GM23248 (cell line): ENCODE results near the gene FHDC1. TPM values are rescaled to one million over a fixed set of nuclear protein-coding genes. Genes with fewer than 3 reads are reported as not detected.

Experiments
- DNase-seq: peaks from one replicate; pipeline ENCODE4 v3.0.0-alpha.2; 2015
- H2AFZ ChIP-seq: fragments of 200-600 bp; sonication (generic); 2 replicates; pipeline ENCODE4 v1.6.1; 2016; ENCODE audit warnings: antibody characterized with exemption
- H3F3A ChIP-seq: fragments of 200-600 bp; sonication (generic); 2 replicates; pipeline ENCODE4 v1.6.1; 2016; ENCODE audit warnings: mild to moderate bottlenecking, antibody characterized with exemption, mixed run types; ENCODE audit not compliant: insufficient read depth
- H3K27ac ChIP-seq: fragments of 200-600 bp; sonication (generic); 2 replicates; pipeline ENCODE4 v1.5.1; 2016; ENCODE audit warnings: mild to moderate bottlenecking
- H3K27me3 ChIP-seq: fragments of 200-600 bp; sonication (generic); replicated peaks from 2 replicates; pipeline ENCODE4 v1.6.1; 2016; ENCODE audit warnings: mild to moderate bottlenecking; ENCODE audit not compliant: insufficient read depth
- H3K36me3 ChIP-seq: fragments of 200-600 bp; sonication (generic); 2 replicates; pipeline ENCODE4 v1.6.1; 2016; ENCODE audit warnings: low read depth, mild to moderate bottlenecking
- H3K4me1 ChIP-seq: fragments of 200-600 bp; sonication (generic); 2 replicates; pipeline ENCODE4 v1.6.1; 2016; ENCODE audit warnings: mild to moderate bottlenecking; ENCODE audit not compliant: insufficient read depth
- H3K4me2 ChIP-seq: fragments of 200-600 bp; sonication (generic); one replicate; pipeline ENCODE4 v1.6.1; 2016; ENCODE audit warnings: mild to moderate bottlenecking; ENCODE audit not compliant: unreplicated experiment
- H3K4me3 ChIP-seq: fragments of 200-600 bp; sonication (generic); 2 replicates; pipeline ENCODE4 v1.5.1; 2016; ENCODE audit warnings: mild to moderate bottlenecking
- H3K79me2 ChIP-seq: fragments of 200-600 bp; sonication (generic); 2 replicates; pipeline ENCODE4 v1.6.1; 2016; ENCODE audit warnings: mild to moderate bottlenecking; ENCODE audit not compliant: insufficient read depth
- H3K9ac ChIP-seq: fragments of 200-600 bp; sonication (generic); 2 replicates; pipeline ENCODE4 v1.6.1; 2016; ENCODE audit warnings: mild to moderate bottlenecking
- H3K9me2 ChIP-seq: fragments of 200-600 bp; sonication (generic); 2 replicates; pipeline ENCODE4 v1.6.1; 2016; ENCODE audit warnings: mixed run types, mild to moderate bottlenecking, moderate library complexity; ENCODE audit not compliant: insufficient read depth
- H3K9me3 ChIP-seq: fragments of 200-600 bp; sonication (generic); one replicate; pipeline ENCODE4 v1.6.1; 2017; ENCODE audit warnings: low read depth
- H4K20me1 ChIP-seq: fragments of 200-600 bp; sonication (generic); 2 replicates; pipeline ENCODE4 v1.6.0; 2016; ENCODE audit not compliant: insufficient read depth
- EZH2 ChIP-seq: fragments of 200-600 bp; sonication (generic); IDR thresholded peaks from 2 replicates; pipeline ENCODE4 v1.6.1; 2018; ENCODE audit warnings: antibody characterized with exemption, mild to moderate bottlenecking; ENCODE audit not compliant: insufficient read depth, poor library complexity, severe bottlenecking
- EZH2phosphoT487 ChIP-seq: fragments of 200-600 bp; sonication (generic); IDR thresholded peaks from 2 replicates; pipeline ENCODE4 v1.6.1; 2018; ENCODE audit warnings: antibody characterized with exemption, moderate library complexity, mild to moderate bottlenecking, low read depth; ENCODE audit not compliant: insufficient read depth
- WGBS, 2 experiments: methylation state at CpG; one replicate each; pipeline ENCODE4 v1.1.6; 2015 to 2017; ENCODE audit warnings: low lambda C conversion rate in 2 of 2, low coverage in 1 of 2; ENCODE audit errors: missing lambda C conversion rate in 2 of 2; 5-methylcytosine and 5-hydroxymethylcytosine counted together
- in situ Hi-C: fragments of 300-500 bp; cut with MboI; formaldehyde crosslinking; loops from 2 replicates; pipeline ENCODE4 v1.15.0; 2020
- polyA plus RNA-seq: library from polyadenylated mRNA; unstranded; fragments of >200 nt; fragmentation: Nextera tagmentation; extraction: Ambion mirVana; gene quantifications from 2 replicates; pipeline ENCODE4 v1.2.1, GENCODE V29; 2016
- total RNA-seq: library from RNA; depleted of rRNA; stranded (reverse); fragments of >200 nt; shearing (Covaris generic); gene quantifications from 2 replicates; pipeline ENCODE4 v1.2.3, GENCODE V29; 2014

FHDC1 gene
- total and polyA plus RNA-seq, 2 experiments from 2014 or later: 0.22 to 0.51 TPM

GRCh38 chr4:152927737-152928136 lies 8.4 kb upstream of the FHDC1 start:
- H3K4me3 ChIP-seq: no peak overlapping the region
- in situ Hi-C loops: no loop called here
- no peaks in the 10 kb centered on the region for H3K36me3 ChIP-seq
- no peaks in the 10 kb centered on the region for H3F3A ChIP-seq
- no peaks in the 10 kb centered on the region for H3K4me1 ChIP-seq
- TF ChIP-seq EZH2phosphoT487: no peak
- TF ChIP-seq EZH2: no peak
- H3K27me3 ChIP-seq: no peaks in the 10 kb centered on the region
- no peak overlapping the region for H3K4me2 ChIP-seq
- H2AFZ ChIP-seq: no peak overlapping the region
- WGBS, 2 experiments: 93 to 95% methylated on average over 3 of the region's 3 CpGs
- H3K9ac ChIP-seq: no peak overlapping the region
- no peaks in the 10 kb centered on the region for H3K9me2 ChIP-seq
- no peak for DNase-seq
- no peaks in the 10 kb centered on the region for H3K79me2 ChIP-seq
- no peaks in the 10 kb centered on the region for H4K20me1 ChIP-seq
- no peaks in the 10 kb centered on the region for H3K9me3 ChIP-seq
- H3K27ac ChIP-seq: no peak overlapping the region

DNA sequence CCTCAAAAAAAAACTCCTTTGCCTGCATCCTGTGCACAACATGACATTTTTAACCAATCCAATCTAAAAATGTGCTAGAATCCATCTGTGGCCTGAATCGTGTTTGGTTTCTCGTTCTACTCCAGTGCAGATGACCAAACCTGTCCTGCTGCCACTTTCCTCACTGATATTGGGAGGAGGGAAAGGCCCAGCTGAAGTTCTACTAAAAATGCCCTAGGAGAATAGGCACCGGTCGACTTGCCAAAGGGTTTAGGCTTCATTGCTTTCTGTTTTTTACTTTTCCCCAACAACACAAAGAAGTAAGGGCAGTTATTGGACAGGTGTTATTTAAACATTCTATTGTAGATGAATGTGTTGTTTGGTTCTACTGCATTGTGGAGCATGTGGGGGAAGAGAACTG lies 7.8 kb upstream of the FHDC1 start:
- Histone ChIP-seq H3F3A (no peaks in the 10 kb centered on the region), H3K4me3 (no peak overlapping the region), H3K79me2 (no peaks in the 10 kb centered on the region), H3K27ac (no peak overlapping the region), H3K27me3 (no peaks in the 10 kb centered on the region), H3K9me3 (no peaks in the 10 kb centered on the region), H2AFZ (no peak overlapping the region), H3K4me1 (no peaks in the 10 kb centered on the region), H3K9ac (no peak overlapping the region), H3K9me2 (no peaks in the 10 kb centered on the region), H3K4me2 (no peak overlapping the region), H4K20me1 (no peaks in the 10 kb centered on the region), H3K36me3 (no peaks in the 10 kb centered on the region)
- no peak for TF ChIP-seq EZH2phosphoT487
- TF ChIP-seq EZH2: no peak
- in situ Hi-C loops: no loop called here
- no peak for DNase-seq
- 97 to 98% methylated on average over 4 of the region's 4 CpGs for WGBS, 2 experiments

- Histone ChIP-seq H3K4me1 (no peaks in the 10 kb centered on the region), H3K9me3 (no peaks in the 10 kb centered on the region), H3F3A (no peaks in the 10 kb centered on the region), H3K9ac (no peak overlapping the region), H3K27ac (no peak overlapping the region), H3K4me2 (no peak overlapping the region), H3K27me3 (no peaks in the 10 kb centered on the region), H4K20me1 (no peaks in the 10 kb centered on the region), H3K4me3 (no peak overlapping the region), H2AFZ (no peak overlapping the region), H3K9me2 (no peaks in the 10 kb centered on the region), H3K79me2 (no peaks in the 10 kb centered on the region), H3K36me3 (no peaks in the 10 kb centered on the region)
- WGBS, 2 experiments: 43 to 65% methylated on average over 1 of the region's 1 CpG
- no peak for TF ChIP-seq EZH2
- no peak for TF ChIP-seq EZH2phosphoT487
- in situ Hi-C loops: no loop called here
- no peak for DNase-seq
These were observed 6.2 kb upstream of the FHDC1 start for GRCh38 chr4:152929888-152930287.

DNA sequence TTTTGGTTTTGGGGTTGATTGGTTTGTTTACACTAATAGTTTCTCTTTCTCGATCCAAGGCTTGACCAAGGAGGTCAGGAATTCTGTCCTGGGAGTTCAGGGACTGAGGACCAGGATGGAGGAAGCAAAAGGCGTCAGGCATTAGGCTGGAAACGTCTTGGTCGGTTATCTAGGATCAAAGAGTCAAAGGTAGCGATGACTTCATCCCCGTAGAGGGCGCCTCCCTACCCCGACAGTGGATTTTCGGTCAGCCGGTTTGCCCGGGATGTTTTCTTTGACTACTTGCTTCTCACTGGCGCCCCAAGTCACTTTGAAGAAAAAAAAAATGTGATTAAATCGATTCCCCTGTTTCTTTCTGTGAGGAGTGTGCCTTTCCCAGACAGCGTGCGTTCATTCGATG lies 980 bp upstream of the FHDC1 start:
- no peaks in the 10 kb centered on the region for H3F3A ChIP-seq
- in situ Hi-C loops: no loop called here
- H3K36me3 ChIP-seq: no peaks in the 10 kb centered on the region
- H3K9me3 ChIP-seq: no peaks in the 10 kb centered on the region
- no peak overlapping the region for H3K27ac ChIP-seq
- H3K27me3 ChIP-seq: 0 out of 2 replicates have a peak, but pooled peaks cover 8% of the 10 kb centered on the region
- no peaks in the 10 kb centered on the region for H3K4me1 ChIP-seq
- H4K20me1 ChIP-seq: no peaks in the 10 kb centered on the region
- no peak for DNase-seq
- no peaks in the 10 kb centered on the region for H3K9me2 ChIP-seq
- no peak overlapping the region for H3K9ac ChIP-seq
- H2AFZ ChIP-seq: no peak overlapping the region
- no peaks in the 10 kb centered on the region for H3K79me2 ChIP-seq
- WGBS, 2 experiments: 71 to 78% methylated on average over 16 of the region's 16 CpGs
- H3K4me2 ChIP-seq: no peak overlapping the region
- no peak for TF ChIP-seq EZH2phosphoT487
- no peak for TF ChIP-seq EZH2
- H3K4me3 ChIP-seq: no peak overlapping the region
